Stimulated activated CD8-positive, alpha-beta memory T cell treated with anti-CD3 and anti-CD28 coated beads, Interleukin-4, amount 100 ng/mL, for 24 hours (primary cell): ENCODE results near the gene FOXK2.
A peak's percentile ranks its signal among the peaks of the same experiment; 100 is the strongest.
"Not testable (repeated sequence)": the region's sequence is repeated elsewhere in the genome, so short reads cannot be mapped to it uniquely, and the experiment has no call there.

ENCODE experiments used
- DNase-seq: peaks from one replicate; pipeline ENCODE4 v3.0.0-alpha.2; 2020; ENCODE audit warnings: low read depth

Gene FOXK2

DNA sequence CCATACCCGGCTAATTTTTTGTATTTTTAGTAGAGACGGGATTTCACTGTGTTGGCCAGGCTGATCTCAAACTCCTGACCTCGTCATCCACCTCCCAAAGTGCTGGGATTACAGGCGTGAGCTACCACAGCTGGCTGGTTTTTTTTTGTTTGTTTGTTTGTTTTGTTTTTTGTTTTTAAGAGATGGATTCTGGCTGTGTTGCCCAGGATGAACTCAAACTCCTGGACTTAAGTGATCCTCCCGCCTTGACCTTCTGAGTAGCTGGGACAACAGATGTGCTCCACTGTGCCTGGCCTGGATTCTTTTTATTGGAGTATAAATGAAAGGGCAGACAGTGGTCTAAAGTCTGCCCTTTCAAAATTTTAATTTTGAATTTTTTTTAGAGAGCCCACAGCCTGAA lies 44.7 kb downstream of the FOXK2 start:
- DNase-seq, result no peak

DNA sequence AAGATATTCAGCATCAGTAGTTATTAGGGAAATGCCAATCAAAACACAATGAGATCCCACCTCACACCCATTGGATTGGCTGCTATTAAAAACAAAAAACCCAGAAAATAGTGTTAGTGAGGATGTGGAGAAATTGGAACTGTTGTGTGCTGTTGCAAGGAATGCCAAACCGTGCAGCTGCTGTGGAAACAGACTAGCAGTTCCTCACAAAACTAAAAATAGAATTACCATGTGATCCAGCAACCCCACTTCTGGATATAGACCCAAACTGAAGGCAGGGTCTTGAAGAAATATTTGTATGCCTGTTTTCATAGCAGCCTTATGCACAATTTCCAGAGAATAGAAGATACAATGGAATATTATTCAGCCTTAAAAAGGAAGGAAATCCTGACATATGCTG lies 46.0 kb downstream of the FOXK2 start:
- no peak for DNase-seq

DNA sequence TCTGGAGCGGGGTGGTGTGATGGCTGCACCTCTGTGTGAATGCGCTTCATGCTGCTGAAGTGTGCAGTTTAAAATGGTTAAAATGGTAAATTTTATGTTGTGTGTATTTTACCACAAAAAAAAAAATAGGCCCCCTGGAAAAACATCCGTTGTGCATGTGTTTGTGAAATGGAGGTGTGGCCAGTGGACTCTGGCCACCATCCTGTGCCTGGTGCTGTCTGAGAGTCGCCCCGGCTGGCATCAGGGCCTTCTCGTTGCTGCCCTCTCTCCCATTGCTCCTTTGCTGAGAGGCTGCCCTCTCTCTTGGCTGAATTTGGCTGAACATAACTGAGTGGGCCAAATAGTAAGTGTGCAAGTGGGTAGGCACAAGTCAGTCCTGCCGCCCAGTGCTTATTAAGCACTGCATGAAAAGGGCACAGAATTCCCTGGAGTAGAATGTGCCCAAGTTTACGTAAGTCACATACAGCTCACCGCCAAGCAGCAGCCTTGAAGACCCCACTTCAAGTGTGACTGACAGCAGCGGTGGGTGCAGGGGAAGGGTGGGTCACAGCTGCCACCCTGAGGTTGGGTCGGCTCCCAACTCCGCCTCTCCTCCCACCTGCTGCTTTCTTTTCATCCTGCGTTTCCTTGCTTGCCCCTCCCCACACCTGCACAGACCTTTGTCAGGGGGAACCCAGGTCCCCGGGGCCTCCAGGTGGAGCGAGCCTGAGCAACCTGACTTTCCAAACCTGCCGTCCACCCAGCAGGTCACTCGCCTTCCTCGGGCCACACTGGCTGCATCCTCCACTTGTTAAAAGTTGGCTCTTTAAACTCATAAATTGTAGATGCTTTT lies 46.8 kb downstream of the FOXK2 start:
- no peak for DNase-seq

DNA sequence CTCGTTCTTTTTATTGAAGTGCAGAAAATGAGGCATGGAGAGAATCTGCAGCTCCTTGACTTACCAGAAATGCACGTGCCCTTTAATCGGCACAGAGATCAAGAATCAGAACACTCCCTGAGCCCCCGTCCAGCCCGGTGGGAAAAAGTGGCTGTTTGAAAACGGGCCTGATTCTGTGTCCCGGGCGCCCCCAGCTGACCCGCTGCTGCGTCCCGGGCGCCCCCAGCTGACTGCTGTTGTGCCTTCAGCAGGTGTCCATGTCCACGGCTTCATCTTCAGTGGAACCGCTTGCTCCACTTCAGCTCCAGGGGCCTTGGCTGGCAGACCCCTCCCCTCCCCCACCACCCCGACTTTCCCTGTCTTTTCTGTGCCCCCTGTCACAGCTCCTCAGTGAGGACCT lies 47.8 kb downstream of the FOXK2 start:
- no peak for DNase-seq

DNA sequence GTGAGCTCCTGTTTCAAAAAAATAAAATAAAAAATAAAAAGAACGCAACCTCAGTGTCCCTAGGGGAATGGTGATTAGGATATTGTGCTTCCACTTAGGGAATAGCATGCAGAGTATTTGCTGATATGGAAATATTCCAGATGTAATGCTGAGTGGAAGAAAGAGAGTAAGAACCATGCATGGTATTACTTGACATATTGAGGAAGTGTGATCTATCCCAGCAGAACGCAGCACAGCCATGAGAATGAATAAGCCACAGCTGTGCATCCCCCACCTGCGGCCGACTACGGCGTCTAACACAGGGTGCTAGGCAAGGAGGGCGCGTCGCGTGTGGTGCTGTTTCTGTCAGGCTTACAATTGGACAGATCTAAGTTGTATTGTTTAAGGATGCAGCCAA lies 49.5 kb downstream of the FOXK2 start:
- no peak for DNase-seq

DNA sequence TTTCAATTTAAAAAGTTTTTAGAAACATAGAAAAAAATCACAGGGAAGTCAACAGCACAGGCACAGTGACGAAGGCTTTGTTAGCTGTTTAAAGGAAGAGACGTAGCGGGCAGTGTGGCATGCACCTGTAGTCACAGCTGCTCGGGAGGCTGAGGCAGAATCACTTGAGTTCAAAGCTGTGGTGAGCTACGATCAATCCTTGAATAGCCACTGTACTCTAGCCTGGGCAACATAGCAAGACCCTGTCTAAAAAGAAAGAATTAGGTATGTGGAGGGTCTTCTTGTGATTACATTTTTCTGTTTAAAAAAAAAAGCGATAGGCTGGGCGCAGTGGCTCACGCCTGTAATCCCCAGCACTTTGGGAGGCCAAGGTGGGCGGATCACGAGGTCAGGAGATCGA lies 50.1 kb downstream of the FOXK2 start:
- no peak for DNase-seq

DNA sequence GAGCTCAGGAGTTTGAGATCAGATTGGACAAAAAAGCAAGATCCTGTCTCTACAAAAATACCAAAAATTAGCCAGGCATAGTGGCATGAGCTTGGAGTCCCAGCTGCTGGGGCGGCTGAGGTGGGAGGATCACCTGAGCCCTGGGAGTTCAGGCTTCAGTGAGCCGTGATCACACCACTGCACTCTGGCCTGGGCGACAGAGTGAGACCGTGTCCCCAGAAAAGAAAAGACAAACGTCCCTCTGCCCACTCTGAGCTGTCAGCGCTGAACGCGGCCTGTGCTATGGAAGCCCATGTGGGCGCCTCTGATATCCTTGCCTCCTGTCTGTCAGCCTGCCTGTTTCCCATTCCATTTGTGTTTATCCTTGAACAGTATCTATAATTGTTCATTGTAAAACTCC lies 50.7 kb downstream of the FOXK2 start:
- DNase-seq, result no peak

DNA sequence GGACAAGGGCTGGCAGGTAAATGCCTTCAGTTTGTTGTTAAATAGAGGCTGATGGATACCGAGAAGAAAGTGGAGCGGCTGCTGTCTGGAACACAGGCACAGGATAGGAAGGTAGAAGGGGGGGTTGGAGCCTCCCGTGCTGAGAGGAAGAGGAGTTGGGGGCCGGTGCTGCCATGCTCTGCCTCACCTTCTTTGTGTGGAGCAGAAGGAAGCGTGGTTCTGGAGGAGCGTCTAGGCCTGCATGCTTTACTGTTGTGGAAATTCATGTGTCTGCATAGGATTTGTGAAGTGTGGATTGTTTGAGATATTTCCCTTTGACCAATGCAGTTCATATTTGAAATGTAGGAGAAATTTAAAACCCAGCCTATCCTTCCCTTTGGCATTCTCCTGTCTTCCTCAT lies 52.3 kb downstream of the FOXK2 start:
- DNase-seq, result no peak

DNA sequence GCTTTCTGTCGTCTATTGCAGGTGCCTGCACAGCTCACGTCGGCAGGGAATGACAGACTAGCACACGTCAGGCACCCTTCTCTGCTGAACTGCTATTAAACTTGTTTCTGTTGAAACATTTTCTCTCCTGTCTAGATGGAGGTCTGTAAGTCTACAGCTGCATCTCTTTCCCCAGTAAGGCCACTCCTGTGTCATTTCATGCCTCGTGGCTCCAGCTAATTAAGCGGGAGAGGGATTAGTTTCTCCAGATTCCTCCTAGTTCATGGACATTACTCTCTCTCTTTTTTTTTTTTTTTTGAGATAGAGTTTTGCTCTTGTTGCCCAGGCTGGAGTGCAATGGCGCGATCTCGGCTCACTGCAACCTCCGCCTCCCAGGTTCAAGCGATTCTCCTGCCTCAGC lies 54.5 kb downstream of the FOXK2 start:
- no peak for DNase-seq

DNA sequence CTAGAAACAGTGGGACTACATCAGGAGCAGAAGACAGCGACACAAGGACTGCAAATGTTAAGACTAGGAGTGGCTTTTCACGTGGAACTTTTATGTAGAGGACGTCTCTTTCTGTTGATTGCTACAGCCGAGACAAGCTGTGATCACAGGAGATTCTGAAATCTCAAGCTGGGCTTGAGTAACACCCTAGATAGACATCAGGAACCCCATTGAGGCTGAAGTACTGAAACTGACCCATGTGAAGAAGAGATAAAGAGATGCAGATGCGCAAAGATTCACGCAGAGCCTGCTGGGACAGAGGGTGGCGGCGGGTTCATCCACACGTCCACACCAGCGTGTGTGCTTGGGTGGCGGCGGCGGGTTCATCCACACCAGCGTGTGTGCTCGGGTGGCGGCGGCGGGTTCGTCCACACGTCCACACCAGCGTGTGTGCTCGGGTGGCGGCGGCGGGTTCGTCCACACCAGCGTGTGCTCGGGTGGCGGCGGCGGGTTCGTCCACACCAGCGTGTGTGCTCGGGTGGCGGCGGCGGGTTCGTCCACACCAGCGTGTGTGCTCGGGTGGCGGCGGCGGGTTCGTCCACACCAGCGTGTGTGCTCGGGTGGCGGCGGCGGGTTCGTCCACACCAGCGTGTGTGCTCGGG lies 56.2 kb downstream of the FOXK2 start:
- not testable (repeated sequence) for DNase-seq

DNA sequence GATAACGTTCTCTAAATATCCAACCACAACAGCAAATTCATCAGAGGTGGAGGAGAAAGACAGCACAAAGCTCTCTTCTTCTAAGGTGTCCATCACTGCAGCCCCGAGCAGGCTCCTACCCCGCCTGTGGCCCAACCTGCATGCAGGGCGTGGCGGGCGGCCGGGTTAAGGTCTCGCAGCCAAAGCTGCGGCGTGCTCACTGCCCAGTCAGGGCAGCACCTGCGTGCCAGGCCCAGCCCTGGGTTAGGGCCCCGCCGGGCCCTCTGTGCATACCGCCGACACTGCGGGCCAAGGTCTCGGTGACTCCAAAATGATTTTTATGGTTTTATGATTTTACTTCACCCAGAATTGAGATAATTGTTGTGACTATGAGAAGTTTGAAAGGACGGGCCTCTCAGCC lies 57.8 kb downstream of the FOXK2 start:
- no peak for DNase-seq

DNA sequence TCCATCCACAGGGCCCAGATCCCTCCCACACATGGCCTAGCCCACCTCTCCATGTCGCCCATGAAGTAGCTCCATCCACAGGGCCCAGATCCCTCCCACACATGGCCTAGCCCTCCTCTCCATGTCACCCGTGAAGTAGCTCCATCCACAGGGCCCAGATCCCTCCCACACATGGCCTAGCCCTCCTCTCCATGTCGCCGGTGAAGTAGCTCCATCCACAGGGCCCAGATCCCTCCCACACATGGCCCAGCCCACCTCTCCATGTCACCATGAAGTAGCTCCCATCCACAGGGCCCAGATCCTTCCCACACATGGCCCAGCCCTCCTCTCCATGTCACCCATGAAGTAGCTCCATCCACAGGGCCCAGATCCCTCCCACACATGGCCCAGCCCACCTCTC lies 60.4 kb downstream of the FOXK2 start:
- DNase-seq, result not testable (repeated sequence)

DNA sequence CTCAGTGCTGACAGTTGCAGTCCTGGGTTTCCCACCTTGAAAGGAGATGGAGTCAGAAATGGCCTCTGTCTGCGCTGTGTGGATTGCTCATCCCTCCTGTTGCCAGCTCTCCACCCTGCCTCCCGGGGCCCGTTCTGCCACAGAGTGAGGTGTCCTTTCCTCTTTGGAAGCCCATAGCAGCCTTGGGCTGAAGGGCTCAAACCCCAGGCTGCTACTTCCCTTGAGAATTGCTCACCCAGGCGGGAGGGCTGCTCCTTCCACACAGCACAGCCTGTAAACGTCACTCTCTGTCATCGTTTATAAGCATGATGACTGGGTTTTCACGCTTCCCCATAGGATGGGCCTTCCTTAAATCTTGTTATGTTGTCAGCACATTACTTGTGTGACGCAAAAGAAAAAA lies 62.7 kb downstream of the FOXK2 start:
- no peak for DNase-seq

DNA sequence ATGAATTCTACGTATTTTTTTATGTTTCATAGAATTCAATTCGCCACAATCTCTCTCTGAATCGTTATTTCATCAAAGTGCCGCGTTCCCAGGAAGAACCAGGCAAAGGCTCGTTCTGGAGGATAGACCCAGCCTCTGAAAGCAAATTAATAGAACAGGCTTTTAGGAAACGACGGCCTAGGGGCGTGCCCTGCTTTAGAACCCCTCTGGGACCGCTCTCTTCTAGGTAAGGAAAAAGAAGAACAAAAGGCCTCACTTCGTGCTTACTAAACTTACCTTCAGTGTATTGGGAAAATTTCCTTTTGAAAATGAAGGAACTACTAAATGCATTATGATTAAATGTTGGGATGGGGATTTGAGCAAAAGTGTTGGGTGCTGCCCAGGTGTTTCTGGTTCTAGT lies 63.2 kb downstream of the FOXK2 start:
- DNase-seq, result no peak

DNA sequence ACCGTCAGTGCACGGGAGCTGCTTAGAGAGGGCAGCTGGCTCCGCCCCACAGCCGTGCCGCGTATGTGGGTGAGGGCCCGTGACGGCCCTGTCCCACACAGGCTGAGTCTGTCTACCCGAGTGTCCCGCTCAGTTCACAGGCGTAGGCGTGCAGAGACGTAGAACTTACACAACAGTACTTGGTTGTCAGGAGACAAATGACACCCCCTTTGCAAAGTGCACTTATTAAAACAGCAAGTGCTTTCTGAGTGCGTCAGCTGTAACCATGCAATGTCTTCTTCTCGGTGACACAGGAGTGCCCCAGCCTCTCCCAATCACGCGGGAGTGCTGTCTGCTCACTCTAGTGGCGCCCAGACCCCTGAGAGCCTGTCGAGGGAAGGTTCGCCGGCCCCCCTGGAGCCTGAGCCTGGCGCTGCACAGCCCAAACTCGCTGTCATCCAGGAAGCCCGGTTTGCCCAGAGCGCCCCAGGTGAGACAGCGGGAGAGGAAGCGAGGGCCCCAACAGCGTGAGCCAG lies 64.2 kb downstream of the FOXK2 start:
- DNase-seq, result peak; percentile 54

DNA sequence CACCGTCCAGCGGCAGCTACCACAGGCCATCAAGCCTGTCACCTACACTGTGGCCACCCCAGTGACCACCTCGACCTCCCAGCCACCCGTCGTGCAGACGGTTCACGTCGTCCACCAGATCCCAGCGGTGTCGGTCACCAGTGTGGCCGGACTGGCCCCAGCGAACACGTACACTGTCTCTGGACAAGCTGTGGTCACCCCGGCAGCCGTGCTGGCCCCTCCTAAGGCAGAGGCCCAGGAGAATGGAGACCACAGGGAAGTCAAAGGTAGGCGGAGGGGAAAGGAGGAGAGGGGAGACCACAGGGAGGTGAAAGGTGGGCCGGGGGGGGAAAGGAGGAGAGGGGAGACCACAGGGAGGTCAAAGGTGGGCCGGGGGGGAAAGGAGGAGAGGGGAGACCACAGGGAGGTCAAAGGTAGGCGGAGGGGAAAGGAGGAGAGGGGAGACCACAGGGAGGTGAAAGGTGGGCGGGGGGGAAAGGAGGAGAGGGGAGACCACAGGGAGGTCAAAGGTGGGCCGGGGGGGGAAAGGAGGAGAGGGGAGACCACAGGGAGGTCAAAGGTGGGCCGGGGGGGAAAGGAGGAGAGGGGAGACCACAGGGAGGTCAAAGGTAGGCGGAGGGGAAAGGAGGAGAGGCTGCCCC lies 66.5 kb downstream of the FOXK2 start:
- DNase-seq, result not testable (repeated sequence)

DNA sequence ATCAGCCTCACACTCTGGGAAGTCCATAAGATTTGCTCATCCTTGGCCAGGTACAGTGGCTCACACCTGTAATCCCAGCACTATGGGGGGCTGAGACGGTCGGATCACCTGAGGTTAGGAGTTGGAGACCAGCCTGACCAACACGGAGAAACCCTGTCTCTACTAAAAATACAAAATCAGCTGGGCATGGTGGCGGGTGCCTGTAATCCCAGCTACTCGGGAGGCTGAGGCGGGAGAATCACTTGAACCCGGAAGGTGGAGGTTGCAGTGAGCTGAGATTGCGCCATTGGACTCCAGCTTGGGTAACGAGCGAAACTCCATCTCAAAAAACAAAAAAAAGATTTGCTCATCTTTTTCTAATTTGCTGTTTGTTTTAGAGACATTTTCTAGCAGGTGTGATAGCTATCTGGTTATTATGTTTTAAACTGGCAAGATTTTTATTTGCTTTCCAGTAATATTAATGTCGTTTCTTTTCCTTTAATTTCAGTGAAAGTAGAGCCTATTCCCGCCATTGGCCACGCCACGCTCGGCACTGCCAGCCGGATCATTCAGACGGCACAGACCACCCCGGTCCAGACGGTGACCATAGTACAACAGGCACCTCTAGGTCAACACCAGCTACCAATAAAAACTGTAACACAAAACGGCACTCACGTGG lies 67.2 kb downstream of the FOXK2 start:
- DNase-seq, result no peak

DNA sequence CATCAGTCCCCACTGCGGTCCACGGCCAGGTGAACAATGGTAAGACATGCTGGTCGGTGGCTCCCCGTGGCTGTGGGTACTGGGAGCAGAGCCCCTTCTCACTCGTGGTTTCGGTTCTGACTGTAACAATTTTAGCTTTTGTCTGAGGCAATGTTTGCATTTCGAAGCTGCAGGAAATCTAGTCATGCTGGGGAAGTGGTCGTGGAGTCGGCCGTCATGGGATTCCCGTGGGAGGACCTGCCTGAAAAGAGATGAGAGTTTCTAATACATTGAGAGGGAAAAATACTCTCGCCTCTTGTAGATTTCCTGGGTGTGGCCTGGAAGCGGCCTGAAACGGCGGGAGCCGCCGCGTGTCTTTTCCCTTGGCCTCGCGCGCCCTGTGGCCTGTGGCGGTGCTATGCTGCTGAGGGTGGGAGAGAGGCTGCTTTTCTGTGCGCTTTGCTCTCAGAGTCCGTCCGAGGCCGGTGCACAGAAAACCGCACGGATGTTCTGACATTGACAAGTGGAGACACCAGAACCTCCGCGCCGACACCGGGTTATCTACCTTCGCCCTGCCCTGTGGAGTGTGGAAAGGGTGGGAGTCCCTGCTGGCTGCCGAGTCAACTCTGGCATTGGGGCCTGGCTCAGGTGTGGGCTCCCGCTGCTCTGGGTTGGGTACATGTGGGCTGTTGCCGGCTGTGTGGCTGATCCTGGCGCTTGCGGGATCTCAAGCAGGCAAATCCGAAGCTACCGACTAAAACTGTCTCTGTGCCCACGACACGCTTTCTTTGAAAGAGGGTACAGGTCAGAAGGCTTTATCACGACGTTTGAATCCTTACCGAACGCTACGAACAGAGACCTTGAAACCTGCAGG lies 67.9 kb downstream of the FOXK2 start:
- no peak for DNase-seq

DNA sequence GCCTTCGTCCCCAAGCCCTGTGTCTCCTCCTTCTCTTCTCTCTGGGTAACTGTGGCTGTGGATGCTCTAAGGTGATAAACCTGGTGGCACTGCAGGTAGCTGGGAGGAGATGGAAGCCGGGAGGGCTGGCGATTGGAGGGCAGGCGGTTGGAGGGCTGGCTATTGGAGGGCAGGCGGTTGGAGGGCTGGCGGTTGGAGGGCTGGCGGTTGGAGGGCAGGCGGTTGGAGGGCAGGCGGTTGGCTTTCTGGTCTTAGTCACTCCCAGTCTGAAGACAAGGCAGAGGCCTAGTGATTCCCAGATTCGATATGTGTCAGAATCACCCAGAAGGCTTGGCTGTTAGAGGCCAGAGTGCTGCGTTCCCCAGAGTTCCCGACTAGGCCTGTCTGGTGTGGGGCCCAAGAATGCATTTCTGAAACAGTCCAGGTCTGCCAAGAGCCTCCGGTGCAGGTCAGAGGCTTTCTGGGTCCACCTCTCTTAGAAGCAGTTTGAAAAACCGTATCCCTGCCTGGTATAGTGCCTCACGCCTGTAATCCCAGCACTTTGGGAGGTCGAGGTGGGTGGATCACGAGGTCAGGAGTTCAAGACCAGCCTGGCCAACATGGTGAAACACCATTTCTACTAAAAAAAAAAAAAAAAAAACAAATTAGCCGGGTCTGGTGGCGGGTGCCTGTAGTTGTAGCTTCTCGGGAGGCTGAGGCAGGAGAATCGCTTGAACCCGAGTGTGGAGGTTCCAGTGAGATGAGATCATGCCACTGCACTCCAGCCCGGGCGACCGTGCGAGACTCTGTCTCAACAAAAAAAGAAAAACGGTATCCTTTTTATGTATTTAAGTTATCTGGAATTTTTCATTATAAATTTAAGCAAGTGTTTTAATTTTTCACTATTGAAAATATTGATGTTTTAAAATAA lies 69.0 kb downstream of the FOXK2 start:
- DNase-seq, result no peak

DNA sequence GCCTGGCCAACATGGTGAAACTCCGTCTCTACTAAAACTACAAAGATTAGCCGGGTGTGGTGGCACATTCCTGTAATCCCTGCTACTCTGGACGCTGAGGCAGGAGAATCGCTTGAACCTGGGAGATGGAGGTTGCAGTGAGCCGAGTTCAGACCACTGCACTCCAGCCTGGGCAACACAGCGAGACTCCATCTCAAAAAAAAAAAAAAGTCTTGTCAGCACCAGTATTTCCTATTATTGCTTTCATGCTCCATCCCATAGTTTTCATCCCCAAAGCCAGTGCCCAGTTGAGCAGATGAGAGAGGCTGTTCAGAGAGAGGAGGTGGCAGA lies 70.3 kb downstream of the FOXK2 start:
- no peak for DNase-seq

DNA sequence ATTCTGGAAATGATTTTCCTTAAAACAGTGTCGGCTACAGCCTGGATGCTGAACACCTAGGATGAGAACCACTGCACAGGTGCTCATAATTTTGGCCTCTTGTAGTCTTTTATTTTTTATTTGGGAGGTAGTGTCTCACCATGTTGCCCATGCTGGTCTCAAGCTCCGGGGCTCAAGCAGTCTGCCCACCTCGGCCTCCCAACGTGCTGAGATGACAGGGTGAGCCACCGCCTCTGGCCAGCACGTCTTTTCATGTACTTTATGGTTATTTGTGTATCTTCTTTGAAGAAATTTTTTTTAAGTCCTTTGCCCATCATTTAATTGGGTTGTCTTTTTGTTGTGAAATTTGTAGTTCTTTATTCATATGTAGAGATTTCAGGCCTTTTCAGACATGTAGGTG lies 70.7 kb downstream of the FOXK2 start:
- DNase-seq, result no peak
